HG02884 (cell line): ENCODE measurements around the gene SHROOM2.

Source experiments
- ATAC-seq: cut with Tn5 transposase; IDR thresholded peaks from one replicate; pipeline ENCODE4 v1.9.1; 2021; ENCODE audit warnings: mild to moderate bottlenecking, moderate library complexity; ENCODE audit not compliant: unreplicated experiment

The SHROOM2 gene

GRCh38 chrX:9862953-9863352, 76.7 kb downstream of the SHROOM2 start:
- ATAC-seq = no peak

- ATAC-seq = no peak
Observed at GRCh38 chrX:9864011-9864410, 77.8 kb downstream of the SHROOM2 start.

GRCh38 chrX:9865804-9866472, 79.7 kb downstream of the SHROOM2 start:
- no peak for ATAC-seq

- no peak for ATAC-seq
Observed at GRCh38 chrX:9866633-9867032, 80.4 kb downstream of the SHROOM2 start.

GRCh38 chrX:9867226-9867625, 81.0 kb downstream of the SHROOM2 start:
- ATAC-seq = no peak

- ATAC-seq = no peak
Observed at GRCh38 chrX:9867753-9868152, 81.5 kb downstream of the SHROOM2 start.

- no peak for ATAC-seq
Observed at GRCh38 chrX:9871701-9872268, 85.6 kb downstream of the SHROOM2 start.

GRCh38 chrX:9873360-9873759, 87.1 kb downstream of the SHROOM2 start:
- no peak for ATAC-seq

- ATAC-seq = no peak
Observed at GRCh38 chrX:9873952-9874351, 87.7 kb downstream of the SHROOM2 start.

- ATAC-seq = no peak
Observed at GRCh38 chrX:9874483-9874882, 88.3 kb downstream of the SHROOM2 start.

- ATAC-seq = no peak
Observed at GRCh38 chrX:9875801-9876200, 89.6 kb downstream of the SHROOM2 start.

- ATAC-seq = no peak
Observed at GRCh38 chrX:9876201-9876600, 90.0 kb downstream of the SHROOM2 start.

GRCh38 chrX:9878146-9878820, 92.1 kb downstream of the SHROOM2 start:
- no peak for ATAC-seq

- no peak for ATAC-seq
Observed at GRCh38 chrX:9880237-9880636, 94.0 kb downstream of the SHROOM2 start.

GRCh38 chrX:9880870-9881269, 94.6 kb downstream of the SHROOM2 start:
- ATAC-seq = no peak

GRCh38 chrX:9882669-9883446, 96.6 kb downstream of the SHROOM2 start:
- no peak for ATAC-seq

GRCh38 chrX:9884031-9884779, 98.0 kb downstream of the SHROOM2 start:
- ATAC-seq = no peak

- no peak for ATAC-seq
Observed at GRCh38 chrX:9885150-9885549, 98.9 kb downstream of the SHROOM2 start.

- no peak for ATAC-seq
Observed at GRCh38 chrX:9887659-9888297, 101.5 kb downstream of the SHROOM2 start.

- ATAC-seq = no peak
Observed at GRCh38 chrX:9888953-9889470, 102.8 kb downstream of the SHROOM2 start.
